ENCODE results near the gene ANKRD27. TPM values are rescaled to one million over a fixed set of nuclear protein-coding genes. Genes with fewer than 3 reads are reported as not detected.
"Not testable (repeated sequence)": the region's sequence is repeated elsewhere in the genome, so short reads cannot be mapped to it uniquely, and the experiment has no call there.

The ANKRD27 gene
- polyA plus RNA-seq, 3 donors = 5.7 to 16.8 (median 9.5) TPM

GRCh38 chr19:32580353-32580900 lies 94.6 kb downstream of the ANKRD27 start:
- WGBS, 3 donors = 15 to 21% (median 21%) methylated on average over 22 of the region's 22 CpGs
- H3K27ac ChIP-seq (ENCODE audit: low read depth, low read length) = no peak overlapping the region

- H3K27ac ChIP-seq (ENCODE audit: low read depth, low read length) = no peak overlapping the region
- WGBS, 3 donors = 78 to 83% (median 83%) methylated on average over 1 of the region's 1 CpG
These were observed 98.2 kb downstream of the ANKRD27 start for GRCh38 chr19:32576790-32577189.

- WGBS, 3 donors = 52 to 73% (median 69%) methylated on average over 3 of the region's 3 CpGs
- no peak overlapping the region for H3K27ac ChIP-seq (ENCODE audit: low read depth, low read length)
These were observed 101.5 kb downstream of the ANKRD27 start for GRCh38 chr19:32573492-32573794.

DNA sequence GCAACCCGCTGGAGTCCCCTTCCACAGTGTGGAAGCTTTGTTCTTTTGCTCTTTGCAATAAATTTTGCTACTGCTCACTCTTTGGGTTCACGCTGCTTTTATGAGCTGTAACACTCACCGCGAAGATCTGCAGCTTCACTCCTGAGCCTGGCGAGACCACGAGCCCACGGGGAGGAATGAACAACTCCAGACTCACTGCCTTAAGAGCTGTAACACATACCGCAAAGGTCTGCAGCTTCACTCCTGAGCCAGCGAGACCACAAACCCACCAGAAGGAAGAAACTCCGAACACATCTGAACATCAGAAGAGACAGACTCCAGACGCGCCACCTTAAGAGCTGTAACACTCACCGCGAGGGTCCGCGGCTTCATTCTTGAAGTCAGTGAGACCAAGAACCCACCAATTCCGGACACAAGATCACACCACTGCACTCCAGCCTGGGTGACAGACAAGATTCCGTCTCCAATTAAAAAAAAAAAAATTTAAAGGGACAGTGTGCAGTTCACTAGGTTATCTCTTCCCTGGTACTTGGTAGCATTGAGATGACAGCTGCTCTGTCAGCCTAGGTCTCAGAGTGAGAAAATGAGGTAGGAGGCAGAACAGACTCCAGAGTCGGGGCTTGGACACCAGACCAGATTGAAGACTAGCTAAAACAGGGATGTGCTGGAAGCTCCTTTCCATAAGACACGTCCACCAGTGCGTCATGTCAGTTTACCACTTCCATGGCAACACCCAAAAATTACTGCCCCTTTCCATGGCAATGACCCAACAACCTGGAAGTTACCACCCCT lies 102.1 kb downstream of the ANKRD27 start:
- WGBS, 3 donors = 58 to 84% (median 75%) methylated on average over 16 to 21 of the region's 21 CpGs

GRCh38 chr19:32571471-32572075 lies 103.4 kb downstream of the ANKRD27 start:
- not testable (repeated sequence) for H3K27ac ChIP-seq (ENCODE audit: low read depth, low read length)
- WGBS, 3 donors = 71 to 83% (median 81%) methylated on average over 17 to 31 of the region's 36 CpGs

More for the DNA sequence above, 102.1 kb downstream of the ANKRD27 start:
- H3K27ac ChIP-seq (ENCODE audit: low read depth, low read length) = not testable (repeated sequence)

- WGBS, 3 donors = 26 to 34% (median 33%) methylated on average over 15 of the region's 15 CpGs
- no peak overlapping the region for H3K27ac ChIP-seq (ENCODE audit: low read depth, low read length)
These were observed 104.7 kb downstream of the ANKRD27 start for GRCh38 chr19:32570081-32570785.

DNA sequence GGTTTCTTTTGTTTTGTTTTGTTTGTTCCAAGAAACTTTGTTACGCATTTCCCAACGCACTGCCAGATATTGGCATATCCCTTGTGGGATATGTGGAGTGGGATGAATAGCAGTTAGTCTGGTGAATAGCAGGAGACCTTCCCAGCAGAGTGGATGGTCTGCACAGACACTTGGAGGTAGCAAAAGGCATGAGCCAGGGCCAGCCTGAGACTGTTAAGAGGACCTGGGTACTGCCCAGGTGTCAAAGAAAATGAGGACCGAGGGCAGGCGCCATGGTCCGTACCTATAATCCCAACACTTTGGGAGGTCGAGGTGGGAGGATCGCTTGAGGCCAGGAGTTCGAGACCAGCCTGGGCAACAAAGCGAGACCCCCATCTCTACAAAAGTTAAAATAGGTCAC lies 107.5 kb downstream of the ANKRD27 start:
- 79 to 90% (median 88%) methylated on average over 9 of the region's 9 CpGs for WGBS, 3 donors
- H3K27ac ChIP-seq (ENCODE audit: low read depth, low read length) = no peak overlapping the region

- no peak overlapping the region for H3K27ac ChIP-seq (ENCODE audit: low read depth, low read length)
- 56 to 75% (median 65%) methylated on average over 5 of the region's 5 CpGs for WGBS, 3 donors
These were observed 108.6 kb downstream of the ANKRD27 start for GRCh38 chr19:32566246-32566830.

GRCh38 chr19:32563761-32564160 lies 111.2 kb downstream of the ANKRD27 start:
- WGBS, 3 donors = 88 to 90% (median 90%) methylated on average over 9 of the region's 9 CpGs
- H3K27ac ChIP-seq (ENCODE audit: low read depth, low read length) = no peak overlapping the region

DNA sequence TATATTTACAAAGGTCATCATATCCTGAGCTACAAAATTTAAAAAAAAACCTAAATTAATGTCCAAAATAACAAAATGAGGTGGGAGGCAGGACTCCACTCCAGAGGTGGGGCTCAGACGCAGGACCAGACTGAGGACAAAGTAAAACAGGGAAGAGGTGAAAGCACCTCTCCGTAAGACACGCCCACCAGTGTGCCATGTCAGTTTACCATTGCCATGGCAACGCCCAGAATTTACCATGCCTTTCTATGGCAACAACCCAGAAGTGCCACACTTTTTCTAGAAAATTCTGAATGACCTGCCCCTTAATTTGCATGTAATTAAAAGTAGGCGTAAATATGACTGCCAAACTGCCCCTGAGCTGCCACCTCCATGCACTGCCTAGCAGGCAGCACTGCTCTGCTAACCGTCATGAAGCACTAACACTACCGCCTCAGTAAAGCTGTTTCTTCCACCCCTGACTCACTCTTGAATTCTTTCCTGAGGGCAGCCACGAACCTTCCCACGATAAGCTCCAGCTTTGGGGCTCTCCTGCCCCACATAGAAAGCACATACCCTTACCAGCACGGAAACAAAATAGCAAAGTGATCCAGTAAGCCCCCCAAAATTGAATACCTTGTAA lies 116.3 kb downstream of the ANKRD27 start:
- no peak overlapping the region for H3K27ac ChIP-seq (ENCODE audit: low read depth, low read length)
- 58 to 64% (median 63%) methylated on average over 10 of the region's 10 CpGs for WGBS, 3 donors

DNA sequence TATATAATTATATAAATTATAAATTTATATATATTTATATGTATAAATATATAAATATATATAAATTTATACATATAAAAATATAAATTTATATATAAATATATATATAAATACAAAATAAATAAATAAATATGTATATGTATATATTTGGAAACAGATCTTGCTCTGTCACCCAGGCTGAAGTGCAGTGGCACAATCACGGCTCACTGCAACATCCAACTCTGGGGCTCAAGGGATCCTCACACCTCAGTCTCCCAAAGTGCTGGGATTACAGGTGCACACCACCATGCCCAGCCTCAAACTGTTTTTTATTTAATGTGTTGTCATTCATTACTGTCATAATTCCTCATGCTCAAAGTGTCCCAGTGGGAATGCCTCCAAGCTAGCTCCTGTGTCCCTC lies 119.2 kb downstream of the ANKRD27 start:
- WGBS, 3 donors = 55 to 100% (median 91%) methylated on average over 1 of the region's 1 CpG

GRCh38 chr19:32550666-32551065 lies 124.3 kb downstream of the ANKRD27 start:
- H3K27ac ChIP-seq (ENCODE audit: low read depth, low read length) = no peak overlapping the region
- WGBS, 3 donors = 58 to 68% (median 66%) methylated on average over 5 of the region's 5 CpGs

More for the DNA sequence above, 119.2 kb downstream of the ANKRD27 start:
- no peak overlapping the region for H3K27ac ChIP-seq (ENCODE audit: low read depth, low read length)

Other genes with a start within 250 kb of the ANKRD27 start
- 100 to 1,000 TPM in 1 of 3 donors, 10 to 100 TPM in 2; 80.4 to 121 (median 95.3) TPM for gene PDCD5, start 94.0 kb downstream of the ANKRD27 start, polyA plus RNA-seq
- under 1 TPM; 0.03 to 0.22 (median 0.03) TPM for gene RGS9BP, start 668 bp upstream of the ANKRD27 start, polyA plus RNA-seq
- gene NUDT19, start 16.6 kb upstream of the ANKRD27 start, polyA plus RNA-seq = 1 to 10 TPM; 2.9 to 6.3 (median 4.3) TPM
- gene TDRD12, start 44.6 kb upstream of the ANKRD27 start, polyA plus RNA-seq = under 1 TPM; 0.02 to 0.22 (median 0.19) TPM
- 1 to 10 TPM in 1 of 3 donors, under 1 TPM in 2; 0.15 to 1.2 (median 0.16) TPM for gene SLC7A9, start 194.6 kb upstream of the ANKRD27 start, polyA plus RNA-seq